Esophagus muscularis mucosa (tissue), 2 donors: ENCODE results near the gene TTC39C.

Source experiments
- EP300 ChIP-seq: sonication (generic); formaldehyde crosslinking; IDR thresholded peaks from one replicate; pipeline ENCODE4 v1.6.1; 2017; ENCODE audit warnings: antibody characterized with exemption
- POLR2A ChIP-seq: fragments of 450-650 bp; IDR thresholded peaks from one replicate; pipeline ENCODE4 v1.6.1; 2017; ENCODE audit warnings: antibody characterized with exemption, moderate library complexity, mild to moderate bottlenecking, low read depth

GRCh38 chr18:24031916-24032315 lies 17.4 kb downstream of the TTC39C start:
- no peak for TF ChIP-seq POLR2A
- no peak for TF ChIP-seq EP300
